HEK293 (cell line): Measurements from ENCODE around the gene TRAF7.

Source experiments
- ZNF350 ChIP-seq: fragments of 450-650 bp; formaldehyde crosslinking; IDR thresholded peaks from 2 replicates; pipeline ENCODE4 v1.5.0; 2017; ENCODE audit warnings: missing biosample characterization, mild to moderate bottlenecking, missing genetic modification characterization
- ZNF530 ChIP-seq: fragments of 450-650 bp; formaldehyde crosslinking; IDR thresholded peaks from 2 replicates; pipeline ENCODE4 v1.5.1; 2016; ENCODE audit warnings: low read depth, missing biosample characterization, missing genetic modification characterization
- ZNF561 ChIP-seq: fragments of 450-650 bp; IDR thresholded peaks from 2 replicates; pipeline ENCODE4 v1.5.1; 2018; ENCODE audit warnings: missing biosample characterization, missing genetic modification characterization, borderline replicate concordance
- ZNF704 ChIP-seq: fragments of 450-650 bp; formaldehyde crosslinking; IDR thresholded peaks from 2 replicates; pipeline ENCODE4 v1.5.1; 2016; ENCODE audit warnings: missing biosample characterization, missing genetic modification characterization

GRCh38 chr16:2186064-2186463, 30.5 kb downstream of the TRAF7 start:
- TF ChIP-seq ZNF561 (tag by site-specific recombination) (no peak), ZNF704 (no peak), ZNF530 (no peak), ZNF350 (tag by site-specific recombination) (no peak)
